GM19043 (cell line): ENCODE data around the gene CEP55.

Experiments used
- ATAC-seq: cut with Tn5 transposase; IDR thresholded peaks from one replicate; pipeline ENCODE4 v1.9.1; 2021; ENCODE audit warnings: low read depth; ENCODE audit not compliant: unreplicated experiment

Gene CEP55

DNA sequence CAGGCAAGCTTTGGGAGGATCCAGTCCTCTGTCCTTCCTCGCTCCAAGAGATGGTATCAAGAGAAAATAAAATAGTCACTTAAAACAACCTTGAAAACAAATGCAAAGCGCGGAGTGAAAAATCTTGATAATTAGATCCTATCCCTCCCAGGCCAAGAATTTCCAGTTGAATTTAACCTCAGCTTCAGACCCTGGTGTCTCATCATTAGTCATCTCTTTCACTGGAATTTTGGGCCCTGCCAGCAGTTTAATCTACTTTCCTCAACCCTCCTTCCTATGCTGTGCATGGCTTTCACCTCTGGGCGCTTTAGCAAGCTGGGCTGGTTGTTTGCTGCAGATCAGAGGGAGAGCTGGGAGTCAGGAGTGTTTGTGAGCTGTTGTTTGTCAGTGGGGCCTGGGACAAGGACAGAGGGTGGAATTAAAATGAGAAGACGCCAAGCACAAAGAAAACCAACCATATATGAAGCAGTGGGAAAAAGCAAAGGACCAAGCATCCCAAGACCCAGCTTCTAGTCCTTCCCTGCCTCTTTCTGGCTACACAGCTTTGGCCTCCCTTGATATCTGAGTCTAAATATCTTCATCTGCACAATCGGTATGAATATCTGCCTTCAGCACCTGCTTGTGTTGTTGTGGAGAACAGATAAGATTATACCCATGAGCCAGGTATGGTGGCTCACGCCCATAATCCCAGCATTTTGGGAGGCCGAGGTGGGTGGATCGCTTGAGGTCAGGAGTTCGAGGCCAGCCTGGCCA lies 27.8 kb upstream of the CEP55 start:
- no peak for ATAC-seq

DNA sequence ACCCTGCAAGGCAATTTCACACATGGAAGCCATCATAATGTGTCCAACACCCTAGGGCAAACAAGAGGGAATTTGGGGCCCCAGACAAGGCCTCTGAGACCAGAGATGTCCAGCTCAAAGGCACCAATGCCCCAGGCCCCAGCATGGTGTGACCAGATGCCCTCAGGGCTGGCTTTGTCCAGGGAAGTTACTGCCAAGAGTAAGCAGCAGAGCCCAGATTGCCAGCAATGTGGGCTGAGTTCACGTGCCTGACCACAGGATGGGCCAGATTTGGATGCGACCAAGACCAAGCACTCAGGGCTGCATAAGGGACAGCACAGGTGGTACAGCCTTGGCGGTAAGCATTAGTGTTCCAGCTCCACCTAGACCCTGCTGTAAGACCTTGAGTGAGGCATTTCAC lies 27.0 kb upstream of the CEP55 start:
- no peak for ATAC-seq

DNA sequence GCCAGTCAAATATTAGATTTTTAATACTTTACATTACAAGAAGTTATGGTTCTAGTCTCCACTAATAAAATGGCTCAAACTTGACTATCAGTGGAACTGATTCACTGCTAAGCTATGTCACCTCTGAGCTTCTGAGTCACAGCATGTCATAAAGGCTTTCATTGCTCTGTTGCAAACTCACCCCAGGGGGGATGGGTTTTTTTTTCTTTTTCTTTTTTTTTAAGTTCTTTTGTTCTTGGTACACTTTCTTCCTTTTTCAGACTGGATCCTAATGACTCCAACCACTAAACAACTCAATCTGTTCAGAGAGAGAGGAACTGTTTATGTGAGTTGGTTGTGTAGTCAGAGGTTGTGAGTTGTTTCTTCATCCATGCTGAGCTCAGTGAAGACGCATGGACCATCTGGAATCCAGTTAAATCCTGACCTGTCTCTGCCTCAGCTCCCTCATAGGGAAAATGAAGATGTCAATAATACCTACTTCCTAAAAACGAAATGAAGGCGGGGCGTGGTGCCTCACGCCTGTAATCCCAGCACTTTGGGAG lies 25.2 kb upstream of the CEP55 start:
- ATAC-seq, result no peak

DNA sequence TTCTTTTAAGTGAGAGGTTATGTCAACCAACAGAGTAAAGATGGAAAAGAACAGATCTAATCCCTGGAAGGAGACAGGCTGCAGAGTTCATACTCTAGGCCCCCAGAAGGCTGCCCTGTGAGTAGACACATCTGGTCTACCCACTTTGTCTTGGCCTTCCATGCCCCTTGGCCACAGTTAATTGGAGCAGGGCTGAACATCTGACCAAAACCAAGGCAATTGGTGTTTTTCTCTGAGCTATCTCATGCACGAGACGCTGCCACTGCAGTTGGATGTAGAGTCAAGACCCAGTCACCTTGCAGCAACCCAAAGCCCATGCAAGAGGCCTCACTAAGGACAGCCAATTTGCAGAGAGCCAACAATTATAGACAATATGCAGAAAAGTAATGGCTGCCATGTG lies 23.3 kb upstream of the CEP55 start:
- no peak for ATAC-seq

DNA sequence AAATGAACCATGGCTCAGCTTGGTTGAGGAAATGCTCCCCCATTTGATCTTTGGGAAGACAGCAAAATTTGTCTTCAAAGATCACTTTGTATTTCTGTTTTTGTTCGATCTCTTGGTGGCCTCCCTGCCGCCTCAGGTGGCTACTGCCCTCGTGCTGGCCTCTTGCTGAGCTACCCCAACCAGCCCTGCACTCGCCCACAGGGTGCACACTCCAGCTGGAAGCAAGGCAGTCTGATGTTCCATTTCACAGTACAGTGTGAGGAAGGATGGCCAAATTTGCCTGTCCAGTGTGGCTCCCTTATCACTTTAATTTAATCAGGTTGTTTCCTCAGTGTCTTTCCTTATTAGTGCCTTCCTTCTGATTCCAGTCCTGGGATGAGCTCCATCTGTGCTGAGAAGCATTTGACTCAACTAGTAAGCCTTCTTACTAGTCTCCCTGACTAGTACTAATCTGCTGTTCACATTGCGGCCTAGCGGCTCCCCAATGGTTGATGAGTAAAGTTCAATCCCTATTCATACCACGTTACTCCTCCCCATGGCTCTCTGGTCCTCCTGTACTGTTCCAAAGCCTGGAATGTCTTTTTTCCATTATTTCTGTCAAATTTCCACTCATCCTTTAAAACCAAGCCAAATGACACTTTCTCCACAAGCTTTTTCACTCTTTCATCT lies 22.5 kb upstream of the CEP55 start:
- no peak for ATAC-seq

DNA sequence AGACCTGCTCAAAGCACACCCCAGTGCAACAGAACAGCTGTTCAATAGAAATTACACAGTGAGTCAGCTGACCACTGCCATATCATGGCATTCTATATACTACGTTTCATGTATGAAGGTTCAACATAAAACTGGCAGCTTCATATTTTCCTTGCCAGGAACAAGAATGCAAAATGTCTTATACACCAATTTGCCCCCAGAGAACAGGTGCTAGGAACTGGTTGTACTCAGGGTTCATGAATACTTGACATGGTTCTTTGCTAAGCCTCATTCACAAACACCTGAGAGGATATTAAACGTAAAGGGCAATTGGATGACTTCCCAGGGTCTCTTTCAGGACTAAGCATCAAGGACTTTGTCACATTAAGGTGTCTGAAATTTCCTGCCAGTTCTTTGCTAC lies 21.2 kb upstream of the CEP55 start:
- ATAC-seq, result no peak

DNA sequence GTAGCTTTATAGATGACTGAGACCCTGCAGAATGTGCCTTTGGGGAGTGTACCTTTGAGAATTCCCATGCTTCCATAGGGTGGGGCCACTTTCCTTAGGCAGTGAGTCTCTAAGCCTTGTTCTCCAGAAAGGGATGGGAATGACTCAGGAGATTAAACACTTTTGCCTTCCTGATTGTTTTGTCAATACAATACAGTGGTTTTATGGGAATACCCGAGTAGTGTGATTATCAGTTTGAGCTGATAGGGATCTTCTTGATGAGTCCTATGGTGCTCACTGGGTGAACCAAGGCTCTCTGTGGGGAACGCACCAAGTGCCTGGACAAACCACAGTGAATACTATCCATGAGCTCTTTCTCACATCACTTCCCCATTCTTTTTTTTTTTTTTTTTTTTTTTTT lies 20.5 kb upstream of the CEP55 start:
- no peak for ATAC-seq

DNA sequence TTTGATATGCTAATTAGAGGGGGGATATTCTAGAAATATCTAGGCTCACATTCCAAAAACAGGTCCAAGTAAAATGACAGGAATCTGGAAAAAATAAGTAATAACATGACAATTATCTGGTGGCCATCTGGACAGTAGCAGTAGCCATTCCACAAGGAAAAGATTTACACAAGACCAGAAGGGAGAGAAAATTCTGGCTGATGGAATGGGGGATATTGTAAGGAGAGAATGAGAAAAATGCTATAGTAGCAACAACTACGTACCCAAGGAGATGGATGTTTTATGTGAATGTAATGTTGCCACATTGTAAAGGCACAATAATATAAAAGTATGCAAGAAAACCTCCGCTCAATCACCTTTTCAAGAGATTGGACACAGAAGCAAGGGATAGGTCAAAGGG lies 19.7 kb upstream of the CEP55 start:
- no peak for ATAC-seq

DNA sequence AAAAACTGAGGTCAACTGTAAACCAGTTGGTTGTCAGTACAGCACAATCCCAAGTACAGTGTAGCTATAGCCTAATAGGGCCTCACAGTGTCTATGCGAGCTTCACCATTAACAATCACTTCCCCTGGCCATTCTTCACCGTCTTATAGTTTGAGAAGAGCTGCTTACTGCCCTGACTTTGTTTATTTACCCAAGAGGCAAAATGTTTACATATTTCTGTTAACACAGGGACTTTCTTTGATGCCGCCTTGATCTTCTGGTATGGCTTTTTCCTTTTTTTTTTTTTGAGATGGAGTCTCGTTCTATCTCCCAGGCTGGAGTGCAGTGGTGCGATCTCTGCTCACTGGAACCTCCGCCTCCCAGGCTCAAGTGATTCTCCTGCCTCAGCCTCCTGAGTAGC lies 17.5 kb upstream of the CEP55 start:
- no peak for ATAC-seq

DNA sequence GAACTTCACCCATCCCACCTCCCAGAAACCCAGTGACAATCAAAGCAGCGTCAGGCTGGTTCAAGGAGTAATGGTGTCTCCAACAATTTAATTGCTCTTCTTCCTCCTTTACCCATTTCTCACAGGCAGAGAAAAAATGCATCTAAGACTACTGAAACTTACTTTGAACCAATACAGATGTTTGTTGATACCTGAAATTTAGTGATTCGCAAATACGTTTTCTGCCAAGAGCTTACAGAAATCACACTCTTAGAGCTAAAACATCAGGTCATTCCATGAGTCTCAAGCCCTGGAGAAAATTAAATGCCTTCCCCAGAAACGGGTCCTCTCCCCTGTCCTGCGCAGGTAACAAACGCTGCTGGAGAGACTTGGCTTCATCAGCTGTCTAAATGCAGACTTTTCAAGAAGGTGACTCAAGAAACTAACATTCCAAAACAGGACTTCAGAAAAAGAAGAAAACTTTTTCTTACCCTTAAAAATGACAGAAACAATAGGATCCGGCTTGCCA lies 14.7 kb upstream of the CEP55 start:
- no peak for ATAC-seq

DNA sequence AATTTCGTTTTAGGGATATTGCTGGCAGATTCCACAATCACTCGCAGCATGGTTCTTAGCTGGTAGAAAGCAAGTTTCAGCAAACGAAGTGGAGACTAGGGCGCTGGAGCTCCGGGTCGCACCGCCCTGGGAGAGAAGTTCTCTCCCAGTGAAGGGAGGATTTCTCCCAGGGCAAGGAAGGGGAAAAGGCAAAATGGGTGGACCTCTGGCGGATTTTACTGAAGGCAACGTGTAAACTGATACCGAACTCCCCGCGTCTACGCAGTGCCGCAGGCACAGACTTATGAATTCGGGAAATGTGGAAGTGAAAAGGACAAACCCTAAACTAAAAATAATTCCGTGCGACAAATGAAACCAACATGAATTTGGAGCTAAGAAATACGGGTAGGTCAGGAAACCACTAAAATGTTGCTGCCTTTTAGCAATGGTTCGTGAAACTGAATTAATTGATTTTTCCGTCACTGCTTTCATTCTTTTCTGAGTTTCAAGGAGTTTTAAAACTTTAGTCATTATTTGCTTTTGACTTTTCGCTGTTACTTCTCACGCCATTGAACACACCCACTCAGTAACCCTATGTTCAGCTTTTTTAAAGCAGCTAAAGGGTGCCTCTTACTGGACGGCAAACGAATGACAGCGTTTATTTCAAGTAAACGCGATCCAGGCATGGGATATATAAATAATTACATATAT lies 14.1 kb upstream of the CEP55 start, which contains the start of gene MYOF:
MYOF (minus strand) TSS at position 190 of the 690 bp plus-strand sequence; CDS start at position 50, 140 bp downstream.
- peak; percentile 84 for ATAC-seq

DNA sequence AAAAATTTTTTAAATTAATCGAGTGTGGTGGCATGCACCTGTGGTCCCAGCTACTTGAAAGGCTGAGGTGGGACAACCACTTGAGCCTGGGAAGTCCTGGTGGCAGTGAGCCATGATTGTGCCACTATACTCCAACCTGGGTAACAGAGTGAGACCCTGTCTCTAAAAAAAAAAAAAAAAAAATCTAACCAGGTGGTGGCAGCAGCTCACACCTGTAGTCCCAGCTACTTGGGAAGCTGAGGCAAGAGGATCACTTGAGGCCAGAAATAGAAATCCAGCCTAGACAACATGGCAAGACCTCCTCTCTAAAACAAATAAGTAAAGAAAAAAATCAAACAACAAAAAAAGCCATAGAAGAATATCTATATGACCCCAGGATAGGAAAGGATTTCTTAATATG lies 10.7 kb upstream of the CEP55 start:
- ATAC-seq, result no peak

DNA sequence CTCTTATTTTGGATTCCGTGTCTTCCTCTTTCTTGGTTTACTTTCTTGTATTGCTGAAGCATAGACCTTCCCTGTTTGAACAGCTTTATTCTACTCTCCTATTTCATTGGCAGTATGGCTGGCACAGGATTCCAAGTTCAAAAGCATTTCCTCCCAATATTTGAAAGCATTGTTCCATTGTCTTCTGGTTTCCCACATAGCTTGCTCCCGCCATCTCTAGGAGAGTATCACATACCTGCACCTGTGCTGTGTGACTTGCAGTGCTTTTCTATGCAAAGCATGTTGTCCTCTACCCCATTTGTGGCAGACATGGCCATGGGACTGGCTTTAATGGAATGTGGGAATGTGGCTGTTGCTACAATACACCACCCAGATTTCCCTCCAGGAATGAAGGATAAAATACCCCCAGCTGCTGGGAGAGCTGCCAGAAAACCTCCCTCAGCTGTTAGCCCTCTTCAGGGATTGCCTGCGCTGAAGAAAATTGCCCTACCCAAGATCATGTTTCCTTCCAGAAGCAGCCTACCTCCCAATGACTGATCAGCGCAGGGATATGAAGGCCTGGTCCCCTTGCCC lies 7.4 kb upstream of the CEP55 start:
- no peak for ATAC-seq

DNA sequence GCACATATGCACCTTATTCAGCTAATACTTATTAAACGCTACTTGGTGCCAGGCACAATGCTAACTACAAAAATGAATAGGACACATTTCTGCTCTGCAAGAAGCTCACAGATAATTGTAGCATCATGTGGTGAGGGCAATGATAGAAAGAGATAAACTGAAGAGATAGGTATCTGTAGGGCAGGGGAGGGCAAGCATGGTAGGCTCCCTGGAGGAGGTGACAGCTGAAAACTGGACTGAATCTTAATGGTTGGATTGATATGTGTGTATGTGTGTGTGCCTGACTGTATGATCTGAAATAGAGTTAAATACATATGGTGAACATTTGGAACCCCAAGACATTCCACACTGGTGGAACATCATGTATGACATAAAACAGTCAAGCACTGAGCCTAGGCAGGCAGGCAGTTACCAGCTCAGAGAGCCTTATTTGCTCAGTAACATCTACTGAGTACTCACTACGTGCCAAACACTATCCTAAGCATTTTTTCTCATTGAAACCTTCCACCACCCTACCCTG lies 4.8 kb upstream of the CEP55 start:
- no peak for ATAC-seq

DNA sequence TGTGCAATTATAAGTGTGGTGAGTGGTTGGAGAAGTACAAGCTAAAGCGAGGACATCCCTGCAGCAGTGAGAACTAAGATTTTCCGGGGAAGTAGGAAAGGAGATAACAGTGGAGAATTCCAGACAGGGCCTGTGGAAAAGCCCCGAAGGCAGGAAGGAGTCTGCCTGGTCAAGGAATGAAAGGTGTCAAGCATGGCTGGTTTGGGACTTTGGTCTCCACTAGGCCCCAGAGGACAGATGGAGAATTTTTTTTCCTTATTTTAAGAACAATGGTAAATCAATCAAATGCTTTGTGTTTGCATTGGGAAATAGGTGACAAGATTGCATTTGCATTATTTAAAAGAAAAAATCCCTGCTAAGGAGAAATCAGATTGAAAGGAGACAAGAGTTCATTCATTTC lies 3.2 kb upstream of the CEP55 start:
- ATAC-seq, result no peak

DNA sequence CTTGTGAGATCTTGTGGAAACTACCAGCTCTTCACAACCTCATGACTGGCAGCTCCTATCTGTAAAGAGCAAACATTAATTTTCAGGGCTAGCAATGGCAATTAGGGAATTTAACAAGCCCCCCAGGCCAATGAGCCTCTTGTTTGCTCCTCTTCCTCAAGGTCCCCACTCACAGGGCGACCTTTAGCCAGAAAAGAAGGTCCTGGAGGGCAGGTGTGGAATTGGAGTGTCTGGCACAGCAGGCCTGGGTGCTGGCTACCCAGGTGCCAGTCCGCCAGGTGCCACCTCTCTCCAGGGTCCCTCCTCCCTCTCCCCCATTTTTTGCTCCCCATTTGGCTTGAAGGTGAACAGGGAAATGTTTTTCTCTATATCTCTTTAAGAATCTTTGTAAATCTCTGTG lies 1.9 kb upstream of the CEP55 start:
- no peak for ATAC-seq

DNA sequence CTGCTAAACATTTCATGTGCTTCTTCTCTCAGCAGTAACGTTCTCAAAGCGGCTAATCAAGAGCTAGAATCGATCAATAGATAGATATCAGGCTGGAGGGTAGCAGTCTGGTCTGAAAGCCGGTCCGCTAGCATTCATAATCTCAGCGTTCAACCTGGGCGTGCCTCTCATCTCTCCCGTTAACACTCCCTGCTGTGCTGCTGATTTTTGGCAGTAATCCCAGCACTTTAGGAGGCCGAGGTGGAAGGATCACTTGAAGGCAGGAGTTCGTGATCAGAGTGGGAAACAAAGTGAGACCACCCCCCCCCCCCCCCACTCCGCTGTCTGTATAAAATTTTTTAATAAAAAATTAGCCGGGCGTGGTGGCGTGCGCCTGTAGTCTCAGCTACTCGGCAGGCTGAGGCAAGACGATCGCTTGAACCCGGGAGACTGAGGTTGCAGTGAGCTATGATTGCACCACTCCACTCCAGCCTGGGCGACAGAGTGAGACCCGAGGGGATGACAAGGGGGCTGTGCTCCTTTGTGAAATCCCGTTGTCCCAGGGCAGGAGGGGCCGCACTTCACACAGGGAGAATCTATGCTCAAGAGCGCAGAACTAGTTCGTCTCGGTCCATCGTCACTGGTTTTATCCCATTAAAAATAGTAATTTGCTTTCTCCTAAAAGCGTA lies 624 bp upstream of the CEP55 start:
- peak; percentile 15 for ATAC-seq

DNA sequence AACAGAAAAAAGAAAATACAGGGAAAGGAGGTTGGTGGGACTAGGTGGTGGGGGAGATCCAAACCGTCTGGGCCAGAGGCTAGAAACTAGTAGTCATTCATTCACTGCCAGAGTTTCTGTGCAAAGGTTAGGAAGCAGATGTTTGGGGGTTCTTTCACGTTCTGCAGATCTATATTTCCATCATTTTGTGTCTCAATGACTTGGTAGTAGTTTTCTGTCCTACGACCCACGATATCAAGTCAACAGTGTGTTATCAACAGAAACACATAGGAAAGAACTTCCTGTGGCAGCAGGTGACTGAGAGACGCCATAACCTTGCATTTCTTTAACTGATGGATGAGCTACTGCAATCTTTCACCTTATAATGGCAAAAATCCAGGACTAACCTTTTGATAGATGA lies 1.8 kb downstream of the CEP55 start:
- no peak for ATAC-seq

DNA sequence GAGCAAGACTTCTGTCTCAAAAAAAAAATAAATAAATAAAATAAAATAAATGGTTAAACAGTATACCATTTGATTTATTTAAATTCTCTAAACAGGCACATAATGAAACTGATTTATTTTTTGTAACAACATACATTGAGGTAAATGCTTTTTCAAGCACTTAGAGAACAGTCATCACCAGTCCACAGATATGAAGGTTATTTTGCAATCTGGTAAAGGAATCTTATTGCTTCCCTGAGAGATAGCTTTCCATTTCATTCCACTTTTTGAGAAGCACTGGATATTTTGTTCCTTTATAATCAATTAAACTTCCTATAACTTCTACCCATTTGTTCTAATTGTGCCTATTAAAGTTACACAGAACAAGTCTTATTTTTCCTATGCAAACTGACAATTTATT lies 5.2 kb downstream of the CEP55 start:
- no peak for ATAC-seq

DNA sequence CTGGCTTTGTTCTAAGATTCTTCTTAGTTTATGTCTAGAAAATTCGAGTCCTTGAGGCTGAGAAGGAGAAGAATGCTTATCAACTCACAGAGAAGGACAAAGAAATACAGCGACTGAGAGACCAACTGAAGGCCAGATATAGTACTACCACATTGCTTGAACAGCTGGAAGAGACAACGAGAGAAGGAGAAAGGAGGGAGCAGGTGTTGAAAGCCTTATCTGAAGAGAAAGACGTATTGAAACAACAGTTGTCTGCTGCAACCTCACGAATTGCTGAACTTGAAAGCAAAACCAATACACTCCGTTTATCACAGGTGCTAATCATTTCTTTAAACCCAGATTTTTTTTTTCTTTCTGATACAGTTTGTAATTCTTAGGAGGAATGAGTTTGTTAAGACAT lies 6.7 kb downstream of the CEP55 start:
- ATAC-seq, result peak; percentile 81
